ENCODE results near the gene BUD13. TPM values are rescaled to one million over a fixed set of nuclear protein-coding genes. Genes with fewer than 3 reads are reported as not detected.

Gene BUD13
- total and polyA plus RNA-seq, 2 of the 13 experiments (the other 11 are each of a cell fraction or from before 2014, with no cell fraction given): 13.3 to 25.9 TPM

DNA sequence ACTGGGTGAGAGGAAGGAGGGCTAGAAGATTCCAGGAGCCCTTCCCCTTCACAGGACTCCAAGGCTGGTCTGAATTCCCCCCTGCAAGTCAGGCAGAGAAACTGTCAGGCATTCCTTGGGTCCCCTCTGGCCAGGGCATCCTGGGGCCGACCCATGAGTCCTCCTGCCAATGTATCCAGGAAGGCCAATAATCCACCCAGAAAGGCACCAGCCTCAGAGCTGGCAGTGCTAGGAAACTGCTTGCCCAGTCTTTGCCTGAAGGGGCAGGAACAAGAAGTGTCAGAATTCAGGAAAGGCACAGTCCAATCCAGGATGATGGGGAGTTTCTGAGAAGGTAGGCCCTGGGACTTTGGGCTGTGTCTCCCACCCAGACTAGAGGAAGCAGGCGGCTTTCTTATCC lies 41.0 kb downstream of the BUD13 start:
- in situ Hi-C loops (cut with HindIII; ENCODE audit: extremely low pct_ligation_motif_present, low pct_unique_long_range_greater_than_20kb): no loop called here

DNA sequence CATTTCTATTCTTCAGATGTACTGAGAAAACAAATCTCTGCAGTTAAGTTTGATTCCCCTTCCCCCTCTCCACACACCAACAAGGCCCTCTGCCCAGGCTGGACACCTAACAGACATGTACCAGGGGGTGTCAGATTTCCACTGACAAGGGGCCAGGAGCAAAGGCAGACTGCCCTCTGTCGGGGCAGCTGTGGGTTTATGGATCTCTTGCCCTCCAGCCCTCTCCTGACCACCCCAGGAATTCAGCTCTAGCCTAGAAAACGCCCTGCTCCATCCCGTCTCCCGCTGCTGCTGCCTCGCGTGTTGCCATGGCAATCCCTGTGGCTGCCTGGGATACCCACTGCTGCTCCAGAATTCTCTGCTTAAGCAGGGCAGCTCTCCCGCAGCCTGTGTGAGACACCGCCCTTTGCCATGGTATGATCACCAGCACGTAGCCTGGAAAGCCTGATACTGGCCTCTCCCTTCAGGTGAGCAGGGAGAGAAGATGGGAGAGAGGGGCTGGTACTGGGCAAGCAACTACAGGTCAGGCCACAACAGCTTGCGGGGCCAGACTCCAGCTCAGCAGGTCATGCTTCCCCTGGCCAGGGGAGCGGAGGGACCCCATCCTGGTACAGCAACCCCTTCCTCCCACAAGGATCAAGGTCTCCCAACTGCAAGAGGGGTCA lies 41.6 kb downstream of the BUD13 start:
- CTCF ChIA-PET (ENCODE audit: low intra/inter-chr PET ratio, low total read pairs): interaction anchor here (1.4 kb wide), 1 partner anchor 11 kb away, joined by 10 read pairs; no protein-coding TSS in a partner anchor
- peak; percentile 48 for ATAC-seq
- H3K4me1 ChIP-seq (ENCODE audit: insufficient read depth, low read length): peaks cover 26% of the 10 kb centered on the region
- intact Hi-C loops (cut with micrococcal nuclease; ENCODE audit: unreplicated experiment): no loop called here
- POLR2A ChIA-PET: interaction anchor here (1.3 kb wide), 1 partner anchor 105 kb away, joined by 3 read pairs; no protein-coding TSS in a partner anchor
- no peaks in the 10 kb centered on the region for H3K9me3 ChIP-seq (ENCODE audit: low read length)
- no peak overlapping the region for H3K27ac ChIP-seq (ENCODE audit: extremely low read length, insufficient read depth, low read length)
- no TSS peak for BruUV-seq (replicated peaks)
- H3K36me3 ChIP-seq (replicated peaks in 1 of 2; ENCODE audit: control insufficient read depth in 1 of 2, insufficient read depth in 2 of 2, low read length in 2 of 2): no peaks in the 10 kb centered on the region
- H3K27me3 ChIP-seq (ENCODE audit: control insufficient read depth in 1 of 2, insufficient read depth in 2 of 2, low read length in 2 of 2): peaks cover 2 to 51% of the 10 kb centered on the region in 2 experiments; a peak in 3 of 5 replicates
- no peak overlapping the region for H2AFZ ChIP-seq (ENCODE audit: low read length)
- no peaks in the 10 kb centered on the region for H3K79me2 ChIP-seq (ENCODE audit: insufficient read depth, low read length)
- H4K20me1 ChIP-seq (ENCODE audit: insufficient read depth, low read length): no peaks in the 10 kb centered on the region
- in situ Hi-C loops (cut with HindIII; ENCODE audit: extremely low pct_ligation_motif_present, low pct_unique_long_range_greater_than_20kb): no loop called here
- no peak overlapping the region for H3K4me3 ChIP-seq (replicated peaks in 1 of 3; ENCODE audit: insufficient read depth in 1 of 3, low read depth in 2 of 3, low read length in 3 of 3)
- WGBS (ENCODE audit: low lambda C conversion rate): 43% methylated on average over 11 of the region's 11 CpGs
- no peak for FAIRE-seq
- H3K4me2 ChIP-seq (ENCODE audit: low read depth, low read length): no peak overlapping the region
- DNase-seq (ENCODE audit: low spot score): peak; percentile 5
- no peak overlapping the region for H3K9ac ChIP-seq (ENCODE audit: insufficient read depth, low read depth, low read length)
- TF ChIP-seq MYC (CRISPR knock-in tag; IDR thresholded peaks at IDR 0.05; ENCODE audit: borderline replicate concordance) (no peak), NPAS2 (CRISPR knock-in tag; IDR thresholded peaks at IDR 0.05; ENCODE audit: borderline replicate concordance) (no peak), SP1 (IDR thresholded peaks at IDR 0.05) (no peak), SP1 (CRISPR knock-in tag; IDR thresholded peaks at IDR 0.05) (no peak), SIX1 (CRISPR knock-in tag; IDR thresholded peaks at IDR 0.05; ENCODE audit: borderline replicate concordance) (peak; percentile 69; the same call in 1 of the 2 replicates), ZNF616 (CRISPR knock-in tag; IDR thresholded peaks at IDR 0.05; ENCODE audit: low read depth) (no peak), E2F2 (CRISPR knock-in tag; IDR thresholded peaks at IDR 0.05; ENCODE audit: borderline replicate concordance) (no peak), FOXK2 (IDR thresholded peaks at IDR 0.05) (no peak), GFI1 (CRISPR knock-in tag; IDR thresholded peaks at IDR 0.05; ENCODE audit: borderline replicate concordance) (0 out of 2 replicates have a peak, but pooled peaks have one; percentile 54), MYNN (CRISPR knock-in tag; IDR thresholded peaks at IDR 0.05; ENCODE audit: low read depth) (no peak), ZSCAN29 (CRISPR knock-in tag; conservative IDR thresholded peaks at IDR 0.05) (no peak), ZNF761 (CRISPR knock-in tag; conservative IDR thresholded peaks at IDR 0.05) (no peak), SIX4 (CRISPR knock-in tag; IDR thresholded peaks at IDR 0.05) (peak; percentile 50; the same call in 1 of the 2 replicates), MNT (IDR thresholded peaks at IDR 0.05) (no peak), HNF4A (CRISPR knock-in tag; IDR thresholded peaks at IDR 0.05) (no peak)

More for the DNA sequence above, 41.0 kb downstream of the BUD13 start:
- Histone ChIP-seq H3K9ac (ENCODE audit: insufficient read depth, low read depth, low read length) (no peak overlapping the region), H3K4me1 (ENCODE audit: insufficient read depth, low read length) (peaks cover 26% of the 10 kb centered on the region), H3K27ac (ENCODE audit: extremely low read length, insufficient read depth, low read length) (no peak overlapping the region), H3K9me3 (ENCODE audit: low read length) (no peaks in the 10 kb centered on the region), H3K27me3 (ENCODE audit: control insufficient read depth in 1 of 2, insufficient read depth in 2 of 2, low read length in 2 of 2) (peaks cover 2 to 46% of the 10 kb centered on the region in 2 experiments; a peak in 3 of 5 replicates), H3K36me3 (replicated peaks in 1 of 2; ENCODE audit: control insufficient read depth in 1 of 2, insufficient read depth in 2 of 2, low read length in 2 of 2) (no peaks in the 10 kb centered on the region), H3K4me3 (replicated peaks in 1 of 3; ENCODE audit: insufficient read depth in 1 of 3, low read depth in 2 of 3, low read length in 3 of 3) (no peak overlapping the region), H3K4me2 (ENCODE audit: low read depth, low read length) (no peak overlapping the region), H2AFZ (ENCODE audit: low read length) (no peak overlapping the region), H3K79me2 (ENCODE audit: insufficient read depth, low read length) (no peaks in the 10 kb centered on the region), H4K20me1 (ENCODE audit: insufficient read depth, low read length) (no peaks in the 10 kb centered on the region)
- no peak for DNase-seq (ENCODE audit: low spot score)
- CTCF ChIA-PET (ENCODE audit: low intra/inter-chr PET ratio, low total read pairs): interaction anchor here (1.4 kb wide), 1 partner anchor 11 kb away, joined by 10 read pairs; no protein-coding TSS in a partner anchor
- WGBS (ENCODE audit: low lambda C conversion rate): 33% methylated on average over 1 of the region's 2 CpGs
- no peak for ATAC-seq
- POLR2A ChIA-PET: interaction anchor here (1.3 kb wide), 1 partner anchor 104 kb away, joined by 3 read pairs; no protein-coding TSS in a partner anchor
- no peak for FAIRE-seq
- BruUV-seq (replicated peaks): no TSS peak
- intact Hi-C loops (cut with micrococcal nuclease; ENCODE audit: unreplicated experiment): no loop called here
- TF ChIP-seq NFE2L1 (CRISPR knock-in tag; IDR thresholded peaks at IDR 0.05; ENCODE audit: borderline replicate concordance) (no peak), SAP130 (CRISPR knock-in tag; IDR thresholded peaks at IDR 0.05; ENCODE audit: low read depth) (no peak), FOXC1 (CRISPR knock-in tag; IDR thresholded peaks at IDR 0.05; ENCODE audit: borderline replicate concordance) (no peak), PHF20 (CRISPR knock-in tag; IDR thresholded peaks at IDR 0.05) (no peak), ZFP90 (CRISPR knock-in tag; IDR thresholded peaks at IDR 0.05; ENCODE audit: borderline replicate concordance) (no peak)

All from HepG2 (cell line).